SHP77 (cell line): ENCODE measurements around the gene PDGFRB.

ENCODE experiments used
- DNase-seq, 2 experiments: peaks; one replicate each; lab custom pipeline; 2025; lab: John Stamatoyannopoulos, UW

PDGFRB gene

DNA sequence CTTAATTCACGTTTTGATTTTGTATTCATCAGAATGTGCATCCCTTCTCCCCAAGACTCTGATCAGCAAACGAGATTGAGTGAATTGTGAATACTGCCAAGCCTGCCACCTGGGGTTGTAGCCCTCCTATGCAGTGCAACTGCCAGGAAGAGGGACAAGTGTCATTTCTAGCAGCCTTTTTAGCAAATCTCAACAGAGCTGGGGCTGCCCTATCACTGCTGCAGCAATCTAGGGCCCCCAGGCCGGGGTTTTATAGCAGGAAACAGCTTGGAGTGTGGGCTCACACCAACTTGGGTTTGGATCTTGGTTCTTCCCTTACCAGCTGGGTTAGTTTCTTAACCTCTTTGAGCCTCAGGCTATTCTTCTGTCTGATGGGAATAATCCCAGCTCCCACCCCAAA is 73.3 kb downstream of the PDGFRB start:
- DNase-seq, result no peak

DNA sequence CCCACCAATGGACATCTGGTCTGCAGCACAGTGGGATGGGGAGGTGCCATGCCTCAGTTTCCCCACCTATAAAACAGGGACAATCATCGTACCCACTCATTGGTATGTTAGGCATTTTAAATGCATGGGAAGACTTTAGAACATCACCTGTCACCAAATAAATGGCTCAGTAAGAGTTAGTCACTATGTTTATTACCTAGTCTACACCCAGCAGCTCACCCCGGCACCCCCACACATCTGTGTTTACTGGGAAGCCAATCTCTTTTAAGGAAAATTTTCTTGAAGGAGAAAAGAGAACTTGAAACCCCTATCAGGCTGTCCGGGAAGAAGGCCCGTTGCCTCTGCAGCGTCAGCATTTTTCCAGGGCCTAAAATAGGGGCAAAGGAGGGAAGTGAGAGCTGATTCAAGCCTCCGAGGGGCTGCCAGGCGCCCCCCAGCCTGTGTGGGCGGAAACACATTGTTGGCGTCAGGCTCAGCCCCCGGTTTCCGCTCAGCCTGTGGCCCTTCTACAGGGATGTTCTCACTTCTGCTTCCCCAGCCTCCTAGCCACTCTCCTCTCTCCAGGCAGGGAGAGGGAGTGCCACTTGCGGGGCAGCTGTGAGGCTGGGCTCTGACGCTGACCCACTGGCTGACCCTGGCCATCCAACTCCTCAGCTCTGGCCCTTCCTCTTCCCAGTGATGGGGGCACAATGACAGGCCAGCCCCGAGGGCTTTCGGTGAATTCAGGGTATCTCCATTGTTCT is 73.9 kb downstream of the PDGFRB start:
- DNase-seq, result no peak

- no peak for DNase-seq
Measured at GRCh38 chr5:150080696-150081435, 74.8 kb downstream of the PDGFRB start.

DNA sequence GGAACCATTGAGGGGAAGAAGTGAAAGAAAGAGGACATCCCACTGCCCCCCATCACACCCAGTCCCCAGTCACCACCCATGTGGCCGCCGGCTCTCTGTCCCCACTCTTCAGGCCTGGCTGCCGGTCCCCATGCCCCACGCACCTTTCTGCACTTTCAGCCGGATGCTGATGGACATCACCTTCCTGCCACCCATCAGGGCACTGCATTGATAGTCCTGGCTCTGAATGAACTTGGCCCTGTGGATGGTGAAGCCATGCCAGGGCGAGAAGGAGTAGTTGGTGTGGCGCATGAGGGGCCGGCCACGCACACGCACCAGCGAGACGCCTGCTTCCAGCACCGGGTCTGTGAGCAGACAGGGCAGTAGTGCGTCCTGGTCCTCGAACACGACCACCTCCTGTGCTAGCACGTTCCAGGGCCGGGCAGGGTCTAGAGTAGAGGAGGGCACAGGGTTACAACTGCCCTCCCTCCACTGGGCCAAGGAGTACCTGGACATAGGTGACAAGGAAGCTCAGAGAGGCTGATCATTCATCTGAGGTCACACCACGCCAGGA is 75.7 kb downstream of the PDGFRB start:
- no peak for DNase-seq

- DNase-seq, result no peak
Measured at GRCh38 chr5:150078802-150079689, 76.6 kb downstream of the PDGFRB start.

GRCh38 chr5:150077996-150078801 is 77.4 kb downstream of the PDGFRB start:
- DNase-seq, result no peak

- no peak for DNase-seq
Measured at GRCh38 chr5:150077060-150077459, 78.6 kb downstream of the PDGFRB start.

- no peak for DNase-seq
Measured at GRCh38 chr5:150075806-150076205, 79.8 kb downstream of the PDGFRB start.

- DNase-seq, result no peak
Measured at GRCh38 chr5:150075233-150075632, 80.4 kb downstream of the PDGFRB start.

DNA sequence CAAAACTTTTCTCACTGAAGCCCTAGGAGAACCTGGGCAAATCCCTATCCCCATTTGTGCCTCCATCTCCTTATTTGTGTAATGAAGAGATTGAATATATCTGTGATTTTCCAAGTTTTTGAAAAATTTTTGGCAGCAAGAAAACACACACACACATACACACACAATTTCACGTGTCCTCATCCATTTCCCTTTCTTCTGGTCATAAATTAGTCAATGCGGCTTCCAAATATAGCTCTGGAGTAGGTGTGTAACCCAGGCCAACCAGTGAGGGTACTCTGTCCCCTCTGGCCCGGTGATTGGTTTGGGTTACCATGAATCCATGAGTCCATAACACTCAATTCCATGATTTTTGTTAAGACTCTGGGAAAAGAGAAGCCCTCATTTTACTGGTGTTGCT is 82.0 kb downstream of the PDGFRB start:
- DNase-seq, result no peak

DNA sequence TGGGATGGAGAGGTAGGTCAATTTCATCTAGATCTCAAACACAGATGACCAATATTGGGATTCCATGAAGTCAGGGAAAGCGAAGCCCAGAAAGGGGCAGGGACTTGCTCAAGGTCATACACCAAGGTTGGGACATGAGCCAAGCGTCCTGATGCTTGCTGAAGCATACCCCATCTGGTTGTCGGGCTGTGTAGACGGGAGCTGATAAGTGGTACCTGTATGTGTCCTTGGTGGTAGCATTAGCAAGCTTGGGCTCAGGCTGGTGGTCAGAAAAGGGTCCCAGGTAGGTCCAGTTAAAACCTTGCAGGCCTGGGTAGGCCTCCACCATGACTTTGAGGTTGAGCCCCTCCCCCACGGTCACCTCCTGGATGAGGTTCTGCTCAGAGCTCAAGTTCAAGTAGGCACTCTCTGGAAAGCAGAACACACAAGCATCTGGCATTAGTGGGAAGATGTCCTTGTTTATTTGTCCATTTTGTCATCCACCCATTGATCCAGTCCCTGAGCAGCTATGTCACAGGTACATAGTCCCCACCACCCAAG is 82.5 kb downstream of the PDGFRB start:
- no peak for DNase-seq

DNA sequence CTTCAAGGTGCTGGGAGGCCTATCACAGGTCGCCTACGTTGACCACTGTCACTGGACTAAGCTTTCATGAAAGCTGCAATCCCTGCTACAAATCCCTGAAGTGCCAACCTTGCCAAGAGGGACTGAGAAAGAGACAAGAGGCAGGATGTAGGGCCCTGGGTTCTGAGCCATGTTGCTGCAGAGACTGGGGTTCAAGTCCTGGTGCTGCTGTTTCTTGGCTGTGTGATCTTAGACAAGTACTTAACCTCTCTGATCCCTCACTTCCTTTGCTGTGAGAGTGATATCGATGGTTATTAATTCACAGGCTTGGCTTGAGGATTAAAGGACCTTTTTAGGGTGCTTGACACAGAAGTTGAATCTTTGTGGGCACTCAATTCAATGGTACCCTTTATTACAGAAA is 84.8 kb downstream of the PDGFRB start:
- no peak for DNase-seq

- no peak for DNase-seq
Measured at GRCh38 chr5:150069672-150070627, 85.7 kb downstream of the PDGFRB start.

- no peak for DNase-seq
Measured at GRCh38 chr5:150068961-150069645, 86.5 kb downstream of the PDGFRB start.

- DNase-seq, result no peak
Measured at GRCh38 chr5:150068472-150068871, 87.2 kb downstream of the PDGFRB start.

- no peak for DNase-seq
Measured at GRCh38 chr5:150068071-150068470, 87.6 kb downstream of the PDGFRB start.

DNA sequence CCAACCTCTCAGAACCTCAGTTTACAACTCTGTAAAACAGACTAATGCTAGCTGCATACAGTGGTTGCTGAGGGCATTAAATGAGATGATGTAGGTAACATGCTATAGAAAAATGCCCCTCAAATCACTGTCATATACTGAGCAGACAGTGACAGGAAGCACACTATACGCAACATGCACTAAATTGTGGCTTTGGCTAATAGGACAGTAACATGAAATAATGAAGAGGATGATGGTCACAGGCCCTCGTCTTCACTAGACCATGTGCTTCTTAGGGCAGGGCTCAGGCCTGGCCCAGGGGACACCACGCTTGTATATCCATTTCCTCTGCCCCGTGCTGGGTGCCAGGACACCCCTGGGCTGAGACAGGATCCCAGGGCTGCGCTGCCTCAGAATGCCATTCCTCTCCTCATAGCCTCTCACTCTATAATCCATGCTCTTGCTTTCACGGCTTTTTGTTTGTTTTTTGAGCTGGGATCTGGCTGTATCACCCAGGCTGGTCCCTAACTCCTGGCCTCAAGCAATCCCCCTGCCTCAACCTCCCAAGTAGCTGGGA is 88.2 kb downstream of the PDGFRB start:
- no peak for DNase-seq

- no peak for DNase-seq
Measured at GRCh38 chr5:150066901-150067396, 88.7 kb downstream of the PDGFRB start.

- DNase-seq, result no peak
Measured at GRCh38 chr5:150066436-150066835, 89.2 kb downstream of the PDGFRB start.
